Activated CD4-positive, alpha-beta T cell treated with anti-CD3 and anti-CD28 coated beads, Interleukin-2, Interleukin-6, amounts not matched to agents 100 ng/mL and 50 ng/mL, durations not matched to agents 16 hours and 8 hours (primary cell): ENCODE measurements around the gene ASB7.

Source experiments
- DNase-seq: peaks from one replicate; pipeline ENCODE4 v3.0.0-alpha.2; 2020

ASB7 gene

GRCh38 chr15:100687582-100688141, 85.3 kb downstream of the ASB7 start:
- no peak for DNase-seq

GRCh38 chr15:100688549-100689120, 86.2 kb downstream of the ASB7 start:
- no peak for DNase-seq

GRCh38 chr15:100689131-100689899, 86.9 kb downstream of the ASB7 start:
- no peak for DNase-seq

GRCh38 chr15:100690032-100690794, 87.8 kb downstream of the ASB7 start:
- DNase-seq: no peak

GRCh38 chr15:100690795-100691158, 88.4 kb downstream of the ASB7 start:
- no peak for DNase-seq

- DNase-seq: no peak
These were observed 88.9 kb downstream of the ASB7 start for GRCh38 chr15:100691321-100691720.

- DNase-seq: no peak
These were observed 89.9 kb downstream of the ASB7 start for GRCh38 chr15:100692246-100692645.

GRCh38 chr15:100692671-100693070, 90.3 kb downstream of the ASB7 start:
- no peak for DNase-seq

GRCh38 chr15:100693451-100693850, 91.1 kb downstream of the ASB7 start:
- no peak for DNase-seq

- no peak for DNase-seq
These were observed 92.1 kb downstream of the ASB7 start for GRCh38 chr15:100694381-100695021.

GRCh38 chr15:100695048-100695447, 92.7 kb downstream of the ASB7 start:
- no peak for DNase-seq

- no peak for DNase-seq
These were observed 94.1 kb downstream of the ASB7 start for GRCh38 chr15:100696452-100696851.
